HCT116 (cell line): ENCODE measurements around the gene CFD. TPM values are rescaled to one million over a fixed set of nuclear protein-coding genes. Genes with fewer than 3 reads are reported as not detected.

Experiments used
- ATAC-seq: fragments of 200-7000 bp; cut with Tn5 transposase; 2 replicates; pipeline ENCODE4 v1.9.1; 2020; ENCODE audit warnings: mild to moderate bottlenecking, moderate library complexity
- BruUV-seq: library from RNA; stranded (reverse); fragments of 400-500 nt; replicated peaks from 2 replicates; lab custom pipeline; 2021; lab: Mats Ljungman, UMichigan
- CTCF ChIA-PET: fragments of 300-600 bp; sonication (Branson Sonifier 250); formaldehyde crosslinking; loops from one replicate; lab custom pipeline; 2021; ENCODE audit warnings: antibody characterized with exemption; lab: Charles Lee
- POLR2A ChIA-PET: fragments of 300-600, 350-600 bp; sonication (Branson Sonifier 250); formaldehyde crosslinking; loops from one replicate; lab custom pipeline; 2021; ENCODE audit warnings: antibody characterized with exemption; lab: Charles Lee
- RAD21 ChIA-PET, 2 experiments: fragments of 300-600 bp; sonication (Branson Sonifier 250); formaldehyde crosslinking; loops; one replicate each; lab custom pipeline; 2023; ENCODE audit warnings: low total read pairs in 2 of 2; ENCODE audit not compliant: uncharacterized antibody in 2 of 2, unreplicated experiment in 2 of 2, low non-redundant PET in 1 of 2; lab: Charles Lee
- DNase-seq: peaks from one replicate; pipeline ENCODE4 v3.0.0-alpha.2; 2010; ENCODE audit warnings: low read depth, low spot score
- H2AFZ ChIP-seq: fragments of 200-600 bp; shearing (Covaris generic), sonication (generic); 2 replicates; pipeline ENCODE4 v1.6.1; 2017; ENCODE audit warnings: low read depth, mixed run types, mixed read lengths, antibody characterized with exemption, low read length; ENCODE audit not compliant: poor library complexity, severe bottlenecking
- H3K27ac ChIP-seq: 2 replicates; pipeline ENCODE4 v1.5.1; 2012; ENCODE audit warnings: low read depth, low read length
- H3K27me3 ChIP-seq: fragments of 200-600 bp; sonication (generic); 2 replicates; pipeline ENCODE4 v1.6.1; 2016; ENCODE audit warnings: mixed run types, low read length, mixed read lengths; ENCODE audit not compliant: insufficient read depth
- H3K36me3 ChIP-seq, 2 experiments: fragments of 200-500 bp in 1 of 2; fragments of 200-600 bp in 1 of 2; sonication (Bioruptor generic) in 1 of 2; sonication (generic) in 1 of 2; 2 replicates each; pipeline versions ENCODE4 v1.5.1 to v1.6.1; 2014 to 2016; ENCODE audit warnings: low read length in 2 of 2, inconsistent platforms in 1 of 2, mixed read lengths in 1 of 2, mixed run types in 1 of 2; ENCODE audit not compliant: insufficient read depth in 2 of 2, control insufficient read depth in 1 of 2
- H3K4me1 ChIP-seq, 2 experiments: fragments of 200-600 bp in 1 of 2; sonication (generic) in 1 of 2; 2 replicates each; pipeline versions ENCODE4 v1.5.1 to v1.6.1; 2012 to 2017; ENCODE audit warnings: low read length in 2 of 2, inconsistent platforms in 1 of 2, mild to moderate bottlenecking in 1 of 2, mixed read lengths in 1 of 2, mixed run types in 1 of 2, moderate library complexity in 1 of 2; ENCODE audit not compliant: insufficient read depth in 2 of 2, control insufficient read depth in 1 of 2
- H3K4me2 ChIP-seq: fragments of 200-600 bp; sonication (generic); 2 replicates; pipeline ENCODE4 v1.6.1; 2017; ENCODE audit warnings: mixed run types, low read length, mixed read lengths
- H3K4me3 ChIP-seq, 2 experiments: fragments of 200-600 bp in 1 of 2; sonication (generic) in 1 of 2; replicated peaks in 1 of 2; 2 replicates each; pipeline ENCODE4 v1.5.1; 2011 to 2016; ENCODE audit warnings: low read length in 2 of 2, control low read depth in 1 of 2, low read depth in 1 of 2, mild to moderate bottlenecking in 1 of 2, mixed read lengths in 1 of 2, mixed run types in 1 of 2
- H3K79me2 ChIP-seq: fragments of 200-600 bp; sonication (generic); 2 replicates; pipeline ENCODE4 v1.6.1; 2017; ENCODE audit warnings: mild to moderate bottlenecking, mixed run types, low read length, moderate library complexity, mixed read lengths; ENCODE audit not compliant: insufficient read depth
- H3K9ac ChIP-seq: fragments of 200-600 bp; sonication (generic); 2 replicates; pipeline ENCODE4 v1.6.1; 2016; ENCODE audit warnings: low read length, mixed read lengths
- H3K9me2 ChIP-seq: fragments of 200-600 bp; sonication (generic), shearing (Covaris generic); 2 replicates; pipeline ENCODE4 v1.6.1; 2017; ENCODE audit warnings: mixed run types, mild to moderate bottlenecking, moderate library complexity; ENCODE audit not compliant: insufficient read depth
- H3K9me3 ChIP-seq, 2 experiments: fragments of 200-500 bp in 1 of 2; fragments of 200-600 bp in 1 of 2; sonication (Bioruptor generic) in 1 of 2; sonication (generic) in 1 of 2; 2 replicates each; pipeline ENCODE4 v1.6.1; 2014 to 2017; ENCODE audit warnings: low read length in 2 of 2, mixed read lengths in 2 of 2, inconsistent platforms in 1 of 2, low read depth in 1 of 2, mild to moderate bottlenecking in 1 of 2, mixed run types in 1 of 2, moderate library complexity in 1 of 2; ENCODE audit not compliant: control insufficient read depth in 1 of 2, insufficient read depth in 1 of 2
- H4K20me1 ChIP-seq: fragments of 200-600 bp; sonication (generic), shearing (Covaris generic); 2 replicates; pipeline ENCODE4 v1.6.1; 2017; ENCODE audit warnings: mixed run types, mild to moderate bottlenecking, moderate library complexity; ENCODE audit not compliant: insufficient read depth
- CBX3 ChIP-seq: IDR thresholded peaks from 2 replicates; pipeline ENCODE4 v1.6.1; 2012; ENCODE audit warnings: low read depth
- JUND ChIP-seq: IDR thresholded peaks from 2 replicates; pipeline ENCODE4 v1.6.1; 2012
- POLR2A ChIP-seq: IDR thresholded peaks from 2 replicates; pipeline ENCODE4 v1.7.0; 2011; ENCODE audit warnings: borderline replicate concordance; ENCODE audit not compliant: insufficient read depth, insufficient read length; ENCODE audit errors: extremely low read depth
- POLR2AphosphoS5 ChIP-seq: IDR thresholded peaks from 2 replicates; pipeline ENCODE4 v1.6.1; 2011; ENCODE audit warnings: mild to moderate bottlenecking, low read depth, low read length, moderate library complexity
- SIN3A ChIP-seq: IDR thresholded peaks from 2 replicates; pipeline ENCODE4 v1.6.1; 2012; ENCODE audit warnings: low read depth
- SP1 ChIP-seq: IDR thresholded peaks from 2 replicates; pipeline ENCODE4 v1.6.1; 2012; ENCODE audit warnings: low read depth
- SRF ChIP-seq: IDR thresholded peaks from 2 replicates; pipeline ENCODE4 v1.6.1; 2012; ENCODE audit warnings: low read depth
- ZFX ChIP-seq: fragments of 450-650 bp; IDR thresholded peaks from 2 replicates; pipeline ENCODE4 v1.6.1; 2017
- intact Hi-C: fragments of 100-400 bp; cut with micrococcal nuclease; formaldehyde crosslinking; loops from 2 replicates; pipeline ENCODE4 v1.10.0; 2022
- total RNA-seq: library from RNA; stranded (reverse); gene quantifications from one replicate; pipeline ENCODE4 v1.2.1, GENCODE V29; 2021; ENCODE audit not compliant: unreplicated experiment
- TF ChIP-seq, protein P1 (sequence below): IDR thresholded peaks from 2 replicates; pipeline ENCODE4 v1.6.1; 2012

CFD gene
- total RNA-seq, 1 experiment from 2014 or later = 80.2 TPM

DNA sequence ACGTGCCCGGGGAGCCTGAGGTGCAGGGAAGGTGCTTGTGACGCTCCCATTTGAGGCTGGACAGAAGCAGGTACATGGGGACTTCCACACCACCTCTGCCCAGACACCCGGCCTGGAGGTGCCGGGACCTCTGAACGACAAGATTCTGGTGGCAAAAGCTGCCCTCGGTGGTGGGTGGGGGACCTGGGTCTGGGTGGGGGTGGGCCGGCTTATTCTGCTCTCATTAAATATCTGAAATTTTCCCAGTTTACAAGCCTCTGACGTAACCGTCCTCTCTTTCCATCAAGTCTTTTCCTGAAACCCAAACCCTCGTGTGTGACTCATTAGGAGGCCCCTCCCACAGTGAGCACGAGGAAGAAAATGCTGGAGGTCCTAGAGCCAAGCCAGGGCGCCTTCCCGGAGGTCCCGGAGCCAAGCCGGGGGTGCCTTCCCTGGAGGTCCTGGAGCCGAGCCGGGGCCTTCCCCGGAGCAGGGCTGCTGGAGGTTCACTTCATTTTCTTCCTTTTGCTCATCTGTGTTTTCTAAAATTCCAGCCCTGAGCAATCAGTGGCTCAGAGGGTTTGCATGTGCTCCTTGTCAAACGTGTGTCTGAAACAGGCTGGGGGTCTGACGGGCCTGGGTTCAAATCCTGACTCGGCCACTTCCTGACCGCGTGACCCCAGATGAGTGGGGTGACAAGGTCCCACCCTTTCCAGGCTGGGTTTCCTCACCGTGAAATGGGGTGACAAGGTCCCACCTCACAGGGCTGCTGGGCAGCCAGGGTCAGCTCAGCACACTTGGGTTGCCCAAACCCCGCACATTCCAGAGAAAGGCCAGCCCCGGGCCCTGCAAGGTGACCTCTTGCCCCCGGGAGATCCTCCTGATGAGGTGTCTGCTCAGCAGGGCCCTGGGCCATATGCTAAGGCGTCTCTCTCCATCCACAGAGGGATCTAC lies 10.0 kb downstream of the CFD start:
- Histone ChIP-seq H3K27ac (peak overlapping the region; percentile 79), H3K4me2 (peak overlapping the region; percentile 53), H3K9ac (peak overlapping the region; percentile 62), H3K9me3 (no peaks in the 10 kb centered on the region), H3K36me3 (peaks cover 5 to 15% of the 10 kb centered on the region in 2 experiments; a peak in 2 of 4 replicates), H2AFZ (no peak overlapping the region), H3K4me1 (peaks cover 19 to 36% of the 10 kb centered on the region in 2 experiments), H3K27me3 (no peaks in the 10 kb centered on the region), H3K4me3 (no peak overlapping the region), H3K79me2 (no peaks in the 10 kb centered on the region), H4K20me1 (no peaks in the 10 kb centered on the region), H3K9me2 (no peaks in the 10 kb centered on the region)
- intact Hi-C loops = no loop called here
- POLR2A ChIA-PET = no interaction called here
- RAD21 ChIA-PET = no interaction called here
- DNase-seq = peak; percentile 63
- CTCF ChIA-PET = no interaction called here
- BruUV-seq = no TSS peak
- peak; percentile 40 for ATAC-seq
- TF ChIP-seq, protein P1, sequence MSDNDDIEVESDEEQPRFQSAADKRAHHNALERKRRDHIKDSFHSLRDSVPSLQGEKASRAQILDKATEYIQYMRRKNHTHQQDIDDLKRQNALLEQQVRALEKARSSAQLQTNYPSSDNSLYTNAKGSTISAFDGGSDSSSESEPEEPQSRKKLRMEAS = peak; percentile 84
- no peak for TF ChIP-seq SRF
- peak; percentile 37; the same call in 1 of the 2 replicates for TF ChIP-seq POLR2AphosphoS5
- TF ChIP-seq JUND = peak; percentile 53
- TF ChIP-seq SP1 = peak; percentile 45; the same call in 1 of the 2 replicates

DNA sequence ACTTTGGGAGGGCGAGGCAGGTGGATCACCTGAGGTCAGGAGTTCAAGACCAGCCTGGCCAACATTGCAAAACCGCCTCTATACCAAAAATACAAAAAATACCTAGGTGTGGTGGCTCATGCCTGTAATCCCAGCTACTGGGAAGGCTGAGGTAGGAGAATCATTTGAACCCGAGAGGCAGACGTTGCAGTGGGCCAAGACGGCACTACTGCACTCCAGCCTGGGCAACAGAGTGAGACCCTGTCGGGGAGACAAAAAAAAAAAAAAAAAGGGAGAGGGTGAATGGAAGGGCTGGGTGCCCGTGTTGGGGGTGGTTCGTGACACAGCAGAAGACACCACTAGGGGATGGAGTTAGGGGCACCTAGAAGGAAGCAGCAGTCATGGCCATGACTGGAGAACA lies 10.8 kb downstream of the CFD start:
- ChIA-PET RAD21 (no interaction called here), CTCF (no interaction called here), POLR2A (no interaction called here)
- Histone ChIP-seq H3K9me3 (no peaks in the 10 kb centered on the region), H3K36me3 (peaks cover 5 to 15% of the 10 kb centered on the region in 2 experiments; a peak in 2 of 4 replicates), H3K4me1 (peaks cover 19 to 36% of the 10 kb centered on the region in 2 experiments), H3K4me2 (no peak overlapping the region), H3K4me3 (no peak overlapping the region), H3K9ac (peak overlapping the region; percentile 62), H3K27me3 (no peaks in the 10 kb centered on the region), H3K79me2 (no peaks in the 10 kb centered on the region), H4K20me1 (no peaks in the 10 kb centered on the region), H3K27ac (peak overlapping the region; percentile 71; the same call in 1 of the 2 replicates), H2AFZ (no peak overlapping the region), H3K9me2 (no peaks in the 10 kb centered on the region)
- DNase-seq (no peak), ATAC-seq (no peak)
- TF ChIP-seq JUND (no peak), SIN3A (no peak), POLR2A (no peak), ZFX (no peak), CBX3 (no peak)
- BruUV-seq = no TSS peak
- intact Hi-C loops = no loop called here
